Measurements from ENCODE around the gene HRH3.

Gene HRH3

GRCh38 chr20:62230696-62231095 lies 10.6 kb upstream of the HRH3 start:
- no peak for DNase-seq (ENCODE audit: low spot score)

- DNase-seq (ENCODE audit: low spot score), result no peak
These were observed 10.2 kb upstream of the HRH3 start for GRCh38 chr20:62230276-62230675.

- DNase-seq (ENCODE audit: low spot score), result no peak
These were observed 9.6 kb upstream of the HRH3 start for GRCh38 chr20:62229667-62230066.

GRCh38 chr20:62228982-62229545 lies 9.0 kb upstream of the HRH3 start:
- DNase-seq (ENCODE audit: low spot score), result no peak

- DNase-seq (ENCODE audit: low spot score), result peak; percentile 85
These were observed 8.2 kb upstream of the HRH3 start for GRCh38 chr20:62227977-62228958.

- peak; percentile 68 for DNase-seq (ENCODE audit: low spot score)
These were observed 7.5 kb upstream of the HRH3 start for GRCh38 chr20:62227591-62227976.

GRCh38 chr20:62226707-62227590 lies 6.9 kb upstream of the HRH3 start:
- DNase-seq (ENCODE audit: low spot score), result no peak

GRCh38 chr20:62225820-62226635 lies 6.0 kb upstream of the HRH3 start:
- DNase-seq (ENCODE audit: low spot score), result no peak

GRCh38 chr20:62225026-62225425 lies 4.9 kb upstream of the HRH3 start:
- no peak for DNase-seq (ENCODE audit: low spot score)

GRCh38 chr20:62224113-62224855 lies 4.2 kb upstream of the HRH3 start:
- no peak for DNase-seq (ENCODE audit: low spot score)

- no peak for DNase-seq (ENCODE audit: low spot score)
These were observed 3.5 kb upstream of the HRH3 start for GRCh38 chr20:62223571-62223970.

- no peak for DNase-seq (ENCODE audit: low spot score)
These were observed 2.9 kb upstream of the HRH3 start for GRCh38 chr20:62222972-62223371.

GRCh38 chr20:62222266-62222850 lies 2.3 kb upstream of the HRH3 start:
- DNase-seq (ENCODE audit: low spot score), result no peak

GRCh38 chr20:62220666-62221568 lies 839 bp upstream of the HRH3 start:
- DNase-seq (ENCODE audit: low spot score), result no peak

GRCh38 chr20:62219101-62219991 lies 732 bp downstream of the HRH3 start:
- DNase-seq (ENCODE audit: low spot score), result peak; percentile 70

GRCh38 chr20:62217913-62218773 lies 1.9 kb downstream of the HRH3 start:
- no peak for DNase-seq (ENCODE audit: low spot score)
